ENCODE data around the gene DNAJC27.

- TF ChIP-seq EZH2 (IDR thresholded peaks at IDR 0.05; ENCODE audit: borderline replicate concordance) (no peak), CTCF (IDR thresholded peaks at IDR 0.05; ENCODE audit: poor library complexity) (no peak)
These were observed 47.5 kb downstream of the DNAJC27 start for GRCh38 chr2:24924266-24924665.
